Prostate gland (tissue), 2 donors: ENCODE measurements around the gene L2HGDH.

Experiments
- POLR2AphosphoS5 ChIP-seq: sonication (generic); formaldehyde crosslinking; IDR thresholded peaks from one replicate; pipeline ENCODE4 v1.6.1; 2017; ENCODE audit warnings: antibody characterized with exemption
- TF ChIP-seq, protein P1 (sequence below), 4 experiments: fragments of 200-600 bp in 2 of 4; fragments of 450-650 bp in 2 of 4; sonication (generic) in 2 of 4; IDR thresholded peaks; 1 replicate in 3 of 4; 2 replicates in 1 of 4; pipeline ENCODE4 v1.5.1; 2016 to 2019; ENCODE audit warnings: antibody characterized with exemption in 4 of 4, mild to moderate bottlenecking in 2 of 4, moderate library complexity in 2 of 4

DNA sequence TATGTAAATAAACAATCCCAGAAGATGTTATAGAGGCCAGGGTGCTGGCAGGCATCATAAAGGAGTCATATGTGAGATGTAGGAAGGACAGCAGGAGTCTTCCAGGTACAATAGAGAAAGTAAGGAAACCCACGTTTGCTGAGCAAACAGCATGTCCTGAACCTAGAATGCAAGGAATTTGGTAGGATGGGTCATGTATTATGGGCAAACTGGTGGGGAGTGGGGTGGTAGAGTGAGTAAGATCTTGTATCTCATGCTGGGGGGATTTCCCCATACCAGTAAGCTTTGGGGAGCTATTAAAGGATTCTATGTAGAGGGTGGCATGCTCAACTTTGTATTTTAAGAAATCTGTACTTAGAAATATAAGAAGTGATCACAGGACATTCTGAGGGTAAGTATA, 43.7 kb upstream of the L2HGDH start:
- TF ChIP-seq, protein P1, sequence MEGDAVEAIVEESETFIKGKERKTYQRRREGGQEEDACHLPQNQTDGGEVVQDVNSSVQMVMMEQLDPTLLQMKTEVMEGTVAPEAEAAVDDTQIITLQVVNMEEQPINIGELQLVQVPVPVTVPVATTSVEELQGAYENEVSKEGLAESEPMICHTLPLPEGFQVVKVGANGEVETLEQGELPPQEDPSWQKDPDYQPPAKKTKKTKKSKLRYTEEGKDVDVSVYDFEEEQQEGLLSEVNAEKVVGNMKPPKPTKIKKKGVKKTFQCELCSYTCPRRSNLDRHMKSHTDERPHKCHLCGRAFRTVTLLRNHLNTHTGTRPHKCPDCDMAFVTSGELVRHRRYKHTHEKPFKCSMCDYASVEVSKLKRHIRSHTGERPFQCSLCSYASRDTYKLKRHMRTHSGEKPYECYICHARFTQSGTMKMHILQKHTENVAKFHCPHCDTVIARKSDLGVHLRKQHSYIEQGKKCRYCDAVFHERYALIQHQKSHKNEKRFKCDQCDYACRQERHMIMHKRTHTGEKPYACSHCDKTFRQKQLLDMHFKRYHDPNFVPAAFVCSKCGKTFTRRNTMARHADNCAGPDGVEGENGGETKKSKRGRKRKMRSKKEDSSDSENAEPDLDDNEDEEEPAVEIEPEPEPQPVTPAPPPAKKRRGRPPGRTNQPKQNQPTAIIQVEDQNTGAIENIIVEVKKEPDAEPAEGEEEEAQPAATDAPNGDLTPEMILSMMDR (IDR thresholded peaks at IDR 0.05), result no peak
- TF ChIP-seq POLR2AphosphoS5, result no peak
